CD14-positive monocyte (primary cell): ENCODE measurements around the gene PARP8. TPM values are rescaled to one million over a fixed set of nuclear protein-coding genes. Genes with fewer than 3 reads are reported as not detected.

ENCODE experiments used
- DNase-seq, 3 donors: peaks; one replicate each; pipeline ENCODE4 v3.0.0-alpha.2; 2011 to 2022
- H2AFZ ChIP-seq: 2 replicates; pipeline ENCODE4 v1.6.0; 2012; ENCODE audit warnings: mild to moderate bottlenecking, low read depth, low read length, inconsistent platforms; ENCODE audit not compliant: insufficient read depth, poor library complexity, severe bottlenecking
- H3K27ac ChIP-seq, 2 donors: 1 replicate in 1 of 2; 2 replicates in 1 of 2; pipeline ENCODE4 v1.5.1; 2012 to 2013; ENCODE audit warnings: low read length in 2 of 2, control low read depth in 1 of 2, inconsistent platforms in 1 of 2, low read depth in 1 of 2, mild to moderate bottlenecking in 1 of 2
- H3K27me3 ChIP-seq, 2 donors: one replicate each; pipeline versions ENCODE4 v1.6.0 to v1.6.1; 2011 to 2013; ENCODE audit warnings: low read length in 2 of 2; ENCODE audit not compliant: control insufficient read depth in 2 of 2, insufficient read depth in 2 of 2
- H3K36me3 ChIP-seq, 2 donors: replicated peaks in 1 of 2; 1 replicate in 1 of 2; 2 replicates in 1 of 2; pipeline versions ENCODE4 v1.5.1 to v1.6.1; 2012 to 2013; ENCODE audit warnings: low read length in 2 of 2, control low read depth in 1 of 2, inconsistent platforms in 1 of 2, mild to moderate bottlenecking in 1 of 2; ENCODE audit not compliant: insufficient read depth in 2 of 2, control insufficient read depth in 1 of 2
- H3K4me1 ChIP-seq, 2 donors: 1 replicate in 1 of 2; 2 replicates in 1 of 2; pipeline versions ENCODE4 v1.5.1 to v1.6.1; 2012 to 2013; ENCODE audit warnings: low read length in 2 of 2, control low read depth in 1 of 2, inconsistent platforms in 1 of 2, mild to moderate bottlenecking in 1 of 2, moderate library complexity in 1 of 2; ENCODE audit not compliant: insufficient read depth in 2 of 2, control insufficient read depth in 1 of 2
- H3K4me2 ChIP-seq: replicated peaks from 2 replicates; pipeline ENCODE3; 2012; ENCODE audit warnings: low read length, moderate library complexity, mild to moderate bottlenecking; ENCODE audit not compliant: poor library complexity, severe bottlenecking; ENCODE audit errors: extremely low read depth
- H3K4me3 ChIP-seq, 3 experiments: fragments of 200-600 bp in 1 of 3; sonication (generic) in 1 of 3; replicated peaks in 1 of 3; 1 replicate in 2 of 3; 2 replicates in 1 of 3; pipeline ENCODE4 v1.5.1; 2011 to 2013; ENCODE audit warnings: low read length in 3 of 3, mild to moderate bottlenecking in 3 of 3, control low read depth in 2 of 3, low read depth in 2 of 3, inconsistent platforms in 1 of 3, moderate library complexity in 1 of 3
- H3K79me2 ChIP-seq: 2 replicates; pipeline ENCODE4 v1.6.0; 2012; ENCODE audit warnings: mild to moderate bottlenecking, control low read depth, inconsistent platforms, low read length, moderate library complexity; ENCODE audit not compliant: insufficient read depth
- H3K9ac ChIP-seq: 2 replicates; pipeline ENCODE4 v1.6.0; 2017; ENCODE audit warnings: low read length, mild to moderate bottlenecking; ENCODE audit not compliant: insufficient read depth, poor library complexity, severe bottlenecking
- H3K9me3 ChIP-seq, 2 donors: replicated peaks in 1 of 2; 1 replicate in 1 of 2; 2 replicates in 1 of 2; pipeline versions ENCODE4 v1.5.1 to v1.6.1; 2012 to 2013; ENCODE audit warnings: low read length in 2 of 2, control low read depth in 1 of 2; ENCODE audit not compliant: control insufficient read depth in 1 of 2, insufficient read depth in 1 of 2
- H4K20me1 ChIP-seq: 2 replicates; pipeline ENCODE4 v1.6.0; 2012; ENCODE audit warnings: mild to moderate bottlenecking, low read length, control low read depth, moderate library complexity; ENCODE audit not compliant: insufficient read depth
- H3K27ac Mint-ChIP-seq, 7 donors: one replicate each; pipeline ENCODE4 v1.8.0; 2020; ENCODE audit warnings: mild to moderate bottlenecking in 7 of 7, mixed read lengths in 7 of 7, moderate library complexity in 6 of 7, inconsistent platforms in 2 of 7
- H3K27me3 Mint-ChIP-seq, 3 donors: one replicate each; pipeline ENCODE4 v1.8.0; 2021 to 2022; ENCODE audit warnings: low read depth in 3 of 3, mild to moderate bottlenecking in 3 of 3, mixed read lengths in 3 of 3, moderate library complexity in 3 of 3, inconsistent platforms in 1 of 3
- H3K36me3 Mint-ChIP-seq, 2 donors: one replicate each; pipeline ENCODE4 v1.8.0; 2020; ENCODE audit warnings: mixed read lengths in 2 of 2, inconsistent platforms in 1 of 2, mild to moderate bottlenecking in 1 of 2
- H3K4me1 Mint-ChIP-seq: one replicate; pipeline ENCODE4 v1.8.0; 2020; ENCODE audit warnings: mild to moderate bottlenecking, mixed read lengths
- H3K4me3 Mint-ChIP-seq, 2 donors: one replicate each; pipeline ENCODE4 v1.8.0; 2020; ENCODE audit warnings: mild to moderate bottlenecking in 2 of 2, mixed read lengths in 2 of 2, moderate library complexity in 1 of 2
- H3K9me3 Mint-ChIP-seq, 7 donors: one replicate each; pipeline ENCODE4 v1.8.0; 2020 to 2022; ENCODE audit warnings: mixed read lengths in 7 of 7, mild to moderate bottlenecking in 6 of 7, moderate library complexity in 6 of 7, inconsistent platforms in 2 of 7
- CTCF ChIP-seq: fragments of 200-600 bp; IDR thresholded peaks from one replicate; pipeline ENCODE4 v1.8.0; 2022; ENCODE audit warnings: antibody characterized with exemption, mild to moderate bottlenecking
- WGBS: methylation state at CpG from one replicate; pipeline ENCODE4 v1.1.5; 2013; ENCODE audit warnings: missing lambda C conversion rate; ENCODE audit not compliant: insufficient coverage; 5-methylcytosine and 5-hydroxymethylcytosine counted together
- intact Hi-C, 2 donors: fragments of 100-400 bp; cut with micrococcal nuclease; formaldehyde crosslinking; loops; one replicate each; pipeline versions ENCODE4 v1.15.0 to v1.15.1; 2023
- polyA plus RNA-seq, 3 donors: library from polyadenylated mRNA; depleted of rRNA in 1 of 3; unstranded in 2 of 3; stranded (reverse) in 1 of 3; fragments of 300-500 nt in 2 of 3; fragments of >200 nt in 1 of 3; fragmentation: Illumina TruSeq in 2 of 3; gene quantifications; 1 replicate in 2 of 3; 2 replicates in 1 of 3; pipeline ENCODE4 v1.2.3, GENCODE V29; 2012 to 2021

PARP8 gene
- polyA plus RNA-seq, 3 donors, result 27.5 to 170 (median 40.6) TPM

GRCh38 chr5:50684721-50685120, 18.3 kb downstream of the PARP8 start:
- WGBS, result no CpG with 5 or more reads among the region's 3 CpGs
- Histone ChIP-seq H3K79me2 (peaks cover 100% of the 10 kb centered on the region), H3K4me2 (no peak overlapping the region), H2AFZ (no peak overlapping the region), H3K27ac (peak overlapping the region in 1 of 2 donors; percentile 20), H3K4me3 (no peak overlapping the region), H3K4me1 (peaks cover 2 to 8% of the 10 kb centered on the region in 2 donors), H3K9me3 (no peaks in the 10 kb centered on the region), H3K9ac (no peak overlapping the region), H3K27me3 (no peaks in the 10 kb centered on the region), H3K36me3 (peaks cover 0 to 6% of the 10 kb centered on the region in 2 donors), H4K20me1 (peaks cover 92% of the 10 kb centered on the region)
- intact Hi-C loops, result no loop called here
- DNase-seq, result no peak
- no peaks in the 10 kb centered on the region for H3K27me3 Mint-ChIP-seq
- H3K9me3 Mint-ChIP-seq, result peaks cover 5 to 9% (median 5%) of the 10 kb centered on the region in 7 donors
- no peak overlapping the region for H3K27ac Mint-ChIP-seq
- H3K4me1 Mint-ChIP-seq, result peaks cover 37% of the 10 kb centered on the region
- peaks cover 24 to 37% of the 10 kb centered on the region in 2 donors for H3K36me3 Mint-ChIP-seq
- TF ChIP-seq CTCF, result no peak
- H3K4me3 Mint-ChIP-seq, result no peak overlapping the region

GRCh38 chr5:50687548-50687947, 21.1 kb downstream of the PARP8 start:
- Mint-ChIP-seq H3K9me3 (peaks cover 5 to 9% (median 5%) of the 10 kb centered on the region in 7 donors), H3K36me3 (peaks cover 20 to 38% of the 10 kb centered on the region in 2 donors), H3K4me1 (peaks cover 23% of the 10 kb centered on the region), H3K4me3 (no peak overlapping the region), H3K27ac (peak overlapping the region in 4 of 7 donors; percentile 47 to 80 (median 58)), H3K27me3 (no peaks in the 10 kb centered on the region)
- no CpG with 5 or more reads among the region's 4 CpGs for WGBS
- no peaks in the 10 kb centered on the region for H3K27me3 ChIP-seq
- peaks cover 0 to 18% of the 10 kb centered on the region in 2 donors for H3K36me3 ChIP-seq
- no peak overlapping the region for H3K4me3 ChIP-seq
- no peaks in the 10 kb centered on the region for H3K9me3 ChIP-seq
- H4K20me1 ChIP-seq, result peaks cover 91% of the 10 kb centered on the region
- no peak for DNase-seq
- H2AFZ ChIP-seq, result no peak overlapping the region
- peaks cover 11 to 17% of the 10 kb centered on the region in 2 donors for H3K4me1 ChIP-seq
- H3K79me2 ChIP-seq, result peaks cover 100% of the 10 kb centered on the region
- H3K4me2 ChIP-seq, result no peak overlapping the region
- no peak overlapping the region for H3K9ac ChIP-seq
- peak overlapping the region in 1 of 2 donors; percentile 36 for H3K27ac ChIP-seq
- TF ChIP-seq CTCF, result no peak
- intact Hi-C loops, result no loop called here
